ENCODE measurements around the gene NCKAP5.

The NCKAP5 gene

GRCh38 chr2:132640116-132640515 is 928.1 kb downstream of the NCKAP5 start:
- no peak for DNase-seq

DNA sequence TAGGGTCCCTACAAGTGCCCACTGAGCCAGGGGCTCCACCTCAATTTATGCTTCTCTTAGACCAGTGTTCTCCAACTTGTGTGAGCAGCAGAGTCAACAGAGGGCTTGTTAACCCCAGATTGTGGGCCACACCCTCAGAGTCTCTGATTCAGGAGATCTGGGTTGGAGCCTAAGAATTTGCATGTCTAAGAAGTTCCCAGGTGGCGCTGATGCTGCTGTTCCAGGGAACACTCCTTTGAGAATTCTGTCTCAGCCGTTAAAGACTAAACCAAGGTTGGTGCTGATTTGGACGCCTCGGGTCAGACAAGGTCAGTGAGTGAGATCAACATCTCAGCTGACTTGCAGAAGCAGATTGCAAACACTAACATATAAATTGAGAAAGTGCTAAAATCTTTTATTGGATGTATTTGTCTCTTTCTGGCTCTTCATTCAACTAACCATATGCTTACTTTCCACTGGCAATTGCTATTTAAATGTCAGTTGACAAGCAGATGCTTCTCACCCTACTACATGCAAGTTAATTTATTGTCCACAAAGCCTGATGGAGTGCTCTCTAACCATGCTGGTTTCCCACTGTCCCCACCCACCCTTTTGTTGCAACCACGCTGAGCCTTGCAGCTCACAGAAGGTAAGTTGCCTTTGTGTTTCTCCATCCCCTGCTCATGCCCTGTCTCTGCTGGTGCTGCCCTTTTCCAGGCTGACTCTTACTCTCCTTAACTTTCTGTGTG is 929.8 kb downstream of the NCKAP5 start:
- no peak for DNase-seq

DNA sequence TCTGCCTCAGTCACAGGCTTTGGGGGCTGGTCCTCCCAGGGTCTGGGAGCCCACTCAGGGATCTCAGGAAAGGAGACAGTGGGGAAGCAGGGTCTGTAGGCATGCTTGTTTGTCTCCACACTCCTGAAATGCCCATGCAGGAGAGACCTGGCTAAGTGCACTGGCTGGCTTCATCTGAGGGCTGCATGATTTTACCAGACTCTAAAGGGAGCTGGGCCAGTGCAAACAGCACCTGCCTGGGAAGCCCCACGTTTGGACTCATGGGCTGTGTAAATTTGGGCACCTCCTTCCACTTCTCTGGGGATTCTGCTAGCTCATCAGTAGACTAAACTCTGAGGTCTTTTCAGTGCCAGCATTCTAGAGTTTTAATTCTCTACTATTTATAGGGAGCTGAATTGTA is 931.9 kb downstream of the NCKAP5 start:
- no peak for DNase-seq

DNA sequence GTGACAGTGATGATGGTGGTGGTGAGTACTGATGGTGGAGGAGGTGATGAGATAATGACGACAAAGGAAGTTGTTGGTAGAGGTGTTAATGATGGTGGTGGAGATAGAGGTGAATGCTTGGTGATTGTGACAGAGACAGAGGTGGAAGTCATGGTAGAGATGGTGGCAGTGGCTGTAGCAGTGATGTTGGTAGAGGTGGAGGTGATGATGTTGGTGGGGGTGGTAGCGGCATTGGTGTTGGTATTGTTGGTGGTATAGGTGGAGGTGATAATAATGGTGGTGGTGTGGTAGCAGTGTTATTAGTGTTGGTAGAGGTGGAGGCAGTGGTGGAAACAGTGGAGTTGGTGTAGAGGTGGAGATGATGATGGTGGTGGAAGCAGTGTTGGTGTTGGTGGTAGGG is 934.6 kb downstream of the NCKAP5 start:
- no peak for DNase-seq

- DNase-seq, result peak; percentile 2
These were observed 936.1 kb downstream of the NCKAP5 start for GRCh38 chr2:132632000-132632649.

- DNase-seq, result no peak
These were observed 940.7 kb downstream of the NCKAP5 start for GRCh38 chr2:132627536-132627935.

GRCh38 chr2:132623096-132623839 is 945.0 kb downstream of the NCKAP5 start:
- DNase-seq, result peak; percentile 3

All from HCEC 1CT (cell line).